ENCODE data around the gene MBLAC2.

DNA sequence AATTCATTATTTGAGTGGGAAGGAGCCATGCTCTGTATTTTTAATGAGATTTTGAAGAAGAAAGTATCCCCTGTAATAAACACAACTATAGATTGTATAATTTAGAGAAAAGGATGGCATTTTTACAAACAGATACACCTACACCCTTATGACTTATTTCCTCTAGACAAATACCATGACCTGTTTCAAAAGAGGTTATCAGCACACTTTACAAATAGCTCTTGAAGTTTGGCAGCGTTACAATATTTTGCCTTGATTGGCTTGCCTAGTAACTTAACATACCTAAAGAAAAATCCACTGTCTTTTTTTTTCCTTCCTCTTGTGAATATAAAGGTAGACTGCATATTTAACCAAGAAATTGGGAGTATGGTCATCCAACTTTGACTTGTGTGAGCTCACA lies 36.5 kb downstream of the MBLAC2 start:
- TF ChIP-seq, protein P1, sequence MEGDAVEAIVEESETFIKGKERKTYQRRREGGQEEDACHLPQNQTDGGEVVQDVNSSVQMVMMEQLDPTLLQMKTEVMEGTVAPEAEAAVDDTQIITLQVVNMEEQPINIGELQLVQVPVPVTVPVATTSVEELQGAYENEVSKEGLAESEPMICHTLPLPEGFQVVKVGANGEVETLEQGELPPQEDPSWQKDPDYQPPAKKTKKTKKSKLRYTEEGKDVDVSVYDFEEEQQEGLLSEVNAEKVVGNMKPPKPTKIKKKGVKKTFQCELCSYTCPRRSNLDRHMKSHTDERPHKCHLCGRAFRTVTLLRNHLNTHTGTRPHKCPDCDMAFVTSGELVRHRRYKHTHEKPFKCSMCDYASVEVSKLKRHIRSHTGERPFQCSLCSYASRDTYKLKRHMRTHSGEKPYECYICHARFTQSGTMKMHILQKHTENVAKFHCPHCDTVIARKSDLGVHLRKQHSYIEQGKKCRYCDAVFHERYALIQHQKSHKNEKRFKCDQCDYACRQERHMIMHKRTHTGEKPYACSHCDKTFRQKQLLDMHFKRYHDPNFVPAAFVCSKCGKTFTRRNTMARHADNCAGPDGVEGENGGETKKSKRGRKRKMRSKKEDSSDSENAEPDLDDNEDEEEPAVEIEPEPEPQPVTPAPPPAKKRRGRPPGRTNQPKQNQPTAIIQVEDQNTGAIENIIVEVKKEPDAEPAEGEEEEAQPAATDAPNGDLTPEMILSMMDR (IDR thresholded peaks at IDR 0.05 in 4 of 5, conservative IDR thresholded peaks at IDR 0.05 in 1 of 5), result no peak
- no peak for TF ChIP-seq POLR2A (IDR thresholded peaks at IDR 0.05)

Data from gastrocnemius medialis (tissue), 4 donors.